GM13977 (cell line): Measurements from ENCODE around the gene PPIAL4G.
A peak's percentile ranks its signal among the peaks of the same experiment; 100 is the strongest.
"Not testable (repeated sequence)": the region's sequence is repeated elsewhere in the genome, so short reads cannot be mapped to it uniquely, and the experiment has no call there.

Experiments used
- DNase-seq: peaks from one replicate; pipeline ENCODE4 v3.0.0; 2012; ENCODE audit warnings: low spot score
- CTCF ChIP-seq: IDR thresholded peaks from 2 replicates; pipeline ENCODE4 v1.5.1; 2012; ENCODE audit warnings: mild to moderate bottlenecking, control low read depth; ENCODE audit not compliant: insufficient read depth; ENCODE audit errors: extremely low read depth, missing control alignments
- in situ Hi-C: fragments of 300-500 bp; cut with MboI; formaldehyde crosslinking; loops from one replicate; pipeline ENCODE4 v1.12.0; 2022; ENCODE audit warnings: low sequenced_read_pairs, low pct_unique_long_range_greater_than_20kb, mixed read lengths, inconsistent platforms; ENCODE audit not compliant: unreplicated experiment

Gene PPIAL4G

DNA sequence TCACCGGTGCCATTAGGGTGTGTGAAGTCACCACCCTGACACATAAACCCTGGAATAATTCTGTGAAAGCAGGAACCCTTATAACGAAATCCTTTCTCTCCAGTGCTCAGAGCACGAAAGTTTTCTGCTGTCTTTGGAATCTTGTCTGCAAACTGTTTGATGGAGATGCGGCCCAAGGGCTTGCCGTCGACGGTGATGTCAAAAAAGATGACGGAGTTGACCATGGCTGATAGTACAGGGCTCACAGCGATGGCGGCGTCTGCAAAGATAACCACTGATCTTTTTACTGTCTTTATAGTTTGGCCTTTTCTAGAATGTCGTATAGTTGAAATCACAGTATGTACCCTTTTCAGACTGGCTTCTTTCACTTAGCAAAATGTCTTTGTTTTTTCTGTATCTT is at the start of gene PPIAL4G:
PPIAL4G (minus strand) TSS at position 274 of the 400 bp plus-strand sequence; CDS start at position 224, 50 bp downstream.
- in situ Hi-C loops, DNase-seq: not testable (repeated sequence)

GRCh38 chr1:148532158-148532557 is 49.1 kb upstream of the PPIAL4G start:
- DNase-seq, in situ Hi-C loops: not testable (repeated sequence)

- in situ Hi-C loops, DNase-seq: not testable (repeated sequence)
Observed at GRCh38 chr1:148529101-148529567, 46.0 kb upstream of the PPIAL4G start.

GRCh38 chr1:148528591-148528990 is 45.5 kb upstream of the PPIAL4G start:
- DNase-seq, in situ Hi-C loops: not testable (repeated sequence)
- TF ChIP-seq CTCF: peak; percentile 11

DNA sequence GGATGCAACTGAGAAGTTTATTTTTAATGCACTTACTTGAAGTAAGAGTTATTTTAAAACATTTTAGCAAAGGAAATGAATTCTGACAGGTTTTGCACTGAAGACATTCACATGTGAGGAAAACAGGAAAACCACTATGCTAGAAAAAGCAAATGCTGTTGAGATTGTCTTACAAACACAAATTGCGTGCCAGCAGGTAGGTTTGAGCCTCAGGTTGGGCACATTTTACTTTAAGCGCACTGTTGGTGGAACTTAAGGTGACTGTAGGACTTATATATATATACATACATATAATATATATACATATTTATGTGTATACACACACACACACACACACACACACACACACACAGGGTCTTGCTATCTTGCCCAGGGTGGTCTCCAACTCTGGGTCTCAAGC is 43.5 kb upstream of the PPIAL4G start:
- in situ Hi-C loops, DNase-seq: not testable (repeated sequence)

GRCh38 chr1:148523205-148524144 is 40.4 kb upstream of the PPIAL4G start:
- in situ Hi-C loops, DNase-seq: not testable (repeated sequence)

DNA sequence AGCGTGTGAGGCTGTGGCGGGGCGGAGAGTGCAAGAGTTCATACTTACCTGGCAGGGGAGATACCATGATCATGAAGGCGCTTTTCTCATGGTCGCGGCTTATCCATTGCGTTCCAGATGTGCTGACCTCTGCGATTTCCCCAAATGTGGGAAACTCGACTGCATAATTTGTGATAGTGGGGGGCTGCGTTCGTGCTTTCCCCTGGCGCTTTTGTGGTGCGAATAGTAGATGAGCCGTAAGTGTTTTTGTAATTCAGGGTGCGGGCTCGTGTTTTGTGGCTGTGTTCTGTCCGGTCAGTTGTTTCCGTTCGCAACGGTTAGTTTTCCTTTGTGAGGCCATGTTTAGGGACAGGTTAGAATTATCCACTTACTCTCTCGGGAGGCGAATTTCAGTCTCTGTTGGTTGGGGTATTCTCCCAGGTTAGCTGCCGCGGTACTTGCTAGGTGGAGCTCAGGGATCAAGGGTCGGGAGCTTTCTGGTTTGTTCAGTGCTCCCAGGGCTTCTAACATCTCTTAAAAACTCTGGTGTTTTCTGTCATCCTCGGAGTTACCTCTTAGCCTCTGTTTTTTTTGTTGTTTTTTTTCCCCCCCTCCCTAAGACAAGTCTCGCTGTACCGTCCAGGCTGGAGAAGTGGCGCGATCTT is 39.6 kb upstream of the PPIAL4G start:
- peak; percentile 81 for DNase-seq
- in situ Hi-C loops: not testable (repeated sequence)

GRCh38 chr1:148522072-148522471 is 39.0 kb upstream of the PPIAL4G start:
- in situ Hi-C loops, DNase-seq: not testable (repeated sequence)

- in situ Hi-C loops, DNase-seq: not testable (repeated sequence)
Observed at GRCh38 chr1:148514310-148514709, 31.2 kb upstream of the PPIAL4G start.

DNA sequence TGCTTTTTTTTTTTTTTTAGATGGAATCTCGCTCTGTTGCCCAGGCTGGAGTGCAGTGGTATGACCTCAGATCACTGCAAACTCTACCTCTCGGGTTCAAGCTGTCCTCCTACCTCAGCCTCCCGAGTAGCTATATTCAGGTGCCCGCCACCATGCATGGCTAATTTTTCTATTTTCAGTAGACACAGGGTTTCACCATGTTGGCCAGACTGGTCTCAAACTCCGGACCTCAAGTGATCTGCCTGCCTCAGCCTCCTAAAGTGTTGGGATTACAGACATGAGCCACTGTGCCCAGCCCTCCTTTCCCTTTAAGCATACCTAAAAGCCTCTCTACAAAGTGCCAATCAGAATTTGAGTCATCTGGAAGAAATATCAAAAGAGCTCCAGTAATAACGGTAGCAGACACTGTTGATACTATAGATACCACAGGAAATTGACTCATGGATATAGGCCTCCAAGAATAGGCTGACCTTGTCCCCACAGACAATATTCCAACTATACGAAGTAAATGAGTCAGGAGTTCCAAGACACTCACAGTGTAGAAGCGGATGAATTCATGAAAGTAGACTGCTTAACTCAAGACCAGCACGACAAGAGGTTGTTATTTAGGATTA is 29.6 kb upstream of the PPIAL4G start:
- DNase-seq, in situ Hi-C loops: not testable (repeated sequence)

GRCh38 chr1:148493933-148494332 is 10.8 kb upstream of the PPIAL4G start:
- in situ Hi-C loops: not testable (repeated sequence)

DNA sequence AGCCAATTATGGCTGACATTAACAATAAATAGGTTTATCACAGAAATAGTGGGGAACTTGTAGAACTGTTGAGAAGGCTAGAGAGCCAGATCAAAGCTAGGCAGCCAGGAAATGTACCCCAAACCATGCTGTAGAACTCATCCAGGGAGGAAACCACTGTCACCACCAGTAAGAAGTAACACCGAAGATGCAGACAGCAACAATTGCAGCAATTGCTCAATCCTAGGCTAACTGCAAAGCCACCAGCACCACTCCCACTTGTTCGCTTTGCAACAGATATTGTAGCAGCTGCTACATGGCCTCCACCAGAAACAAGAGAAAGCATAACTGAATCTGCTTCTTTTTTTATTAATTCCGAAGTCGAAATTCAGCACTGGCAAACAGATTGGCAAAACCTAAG is 2.0 kb downstream of the PPIAL4G start:
- DNase-seq, in situ Hi-C loops: not testable (repeated sequence)

More at GRCh38 chr1:148493933-148494332, 10.8 kb upstream of the PPIAL4G start:
- DNase-seq: not testable (repeated sequence)

GRCh38 chr1:148459694-148460093 is 23.4 kb downstream of the PPIAL4G start:
- DNase-seq, in situ Hi-C loops: not testable (repeated sequence)

- in situ Hi-C loops: not testable (repeated sequence)
Observed at GRCh38 chr1:148458901-148459581, 24.1 kb downstream of the PPIAL4G start.

GRCh38 chr1:148458398-148458797 is 24.7 kb downstream of the PPIAL4G start:
- DNase-seq, in situ Hi-C loops: not testable (repeated sequence)

More at GRCh38 chr1:148458901-148459581, 24.1 kb downstream of the PPIAL4G start:
- DNase-seq: peak; percentile 14

GRCh38 chr1:148452845-148453244 is 30.3 kb downstream of the PPIAL4G start:
- in situ Hi-C loops, DNase-seq: not testable (repeated sequence)
